Measurements from ENCODE around the gene AADACL2.

DNA sequence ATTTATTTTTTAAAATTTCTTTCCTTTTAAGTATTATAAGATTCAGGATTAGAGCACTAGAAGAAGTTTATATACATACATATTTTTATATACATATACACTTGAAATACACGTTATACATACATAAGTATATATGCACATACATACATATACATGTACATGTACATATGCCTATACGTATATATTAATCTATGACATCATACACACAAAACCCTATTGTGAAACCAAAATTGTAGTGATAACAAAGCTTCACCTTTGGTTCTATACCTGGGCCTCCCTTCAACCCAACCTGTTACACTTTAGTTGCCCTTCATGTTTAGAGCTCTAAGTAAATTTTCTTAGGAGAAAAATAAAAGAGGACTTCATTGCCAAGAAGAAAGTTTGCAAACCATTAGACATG lies 17.0 kb downstream of the AADACL2 start:
- TF ChIP-seq, protein P1, sequence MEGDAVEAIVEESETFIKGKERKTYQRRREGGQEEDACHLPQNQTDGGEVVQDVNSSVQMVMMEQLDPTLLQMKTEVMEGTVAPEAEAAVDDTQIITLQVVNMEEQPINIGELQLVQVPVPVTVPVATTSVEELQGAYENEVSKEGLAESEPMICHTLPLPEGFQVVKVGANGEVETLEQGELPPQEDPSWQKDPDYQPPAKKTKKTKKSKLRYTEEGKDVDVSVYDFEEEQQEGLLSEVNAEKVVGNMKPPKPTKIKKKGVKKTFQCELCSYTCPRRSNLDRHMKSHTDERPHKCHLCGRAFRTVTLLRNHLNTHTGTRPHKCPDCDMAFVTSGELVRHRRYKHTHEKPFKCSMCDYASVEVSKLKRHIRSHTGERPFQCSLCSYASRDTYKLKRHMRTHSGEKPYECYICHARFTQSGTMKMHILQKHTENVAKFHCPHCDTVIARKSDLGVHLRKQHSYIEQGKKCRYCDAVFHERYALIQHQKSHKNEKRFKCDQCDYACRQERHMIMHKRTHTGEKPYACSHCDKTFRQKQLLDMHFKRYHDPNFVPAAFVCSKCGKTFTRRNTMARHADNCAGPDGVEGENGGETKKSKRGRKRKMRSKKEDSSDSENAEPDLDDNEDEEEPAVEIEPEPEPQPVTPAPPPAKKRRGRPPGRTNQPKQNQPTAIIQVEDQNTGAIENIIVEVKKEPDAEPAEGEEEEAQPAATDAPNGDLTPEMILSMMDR (IDR thresholded peaks at IDR 0.05) = no peak
- TF ChIP-seq POLR2A (IDR thresholded peaks at IDR 0.05) = no peak

All from lower leg skin (tissue), 3 donors.